Ascending aorta (tissue), 2 donors: ENCODE measurements around the gene ZNF174. TPM values are rescaled to one million over a fixed set of nuclear protein-coding genes. Genes with fewer than 3 reads are reported as not detected.

Experiments used
- DNase-seq, 2 donors: peaks; one replicate each; pipeline ENCODE4 v3.0.0-alpha.2; 2019; ENCODE audit warnings: low spot score in 2 of 2
- H3K27ac ChIP-seq, 2 donors: fragments of 200-600 bp; sonication (generic); one replicate each; pipeline ENCODE4 v1.5.1; 2016 to 2017; ENCODE audit warnings: mild to moderate bottlenecking in 1 of 2
- H3K27me3 ChIP-seq: fragments of 200-600 bp; sonication (generic); one replicate; pipeline ENCODE4 v1.5.1; 2017
- H3K36me3 ChIP-seq, 2 donors: fragments of 200-600 bp; sonication (generic); one replicate each; pipeline ENCODE4 v1.5.1; 2016
- H3K4me1 ChIP-seq, 2 donors: fragments of 200-600 bp; sonication (generic); one replicate each; pipeline ENCODE4 v1.5.1; 2016 to 2017; ENCODE audit warnings: mild to moderate bottlenecking in 1 of 2
- H3K4me3 ChIP-seq, 2 donors: fragments of 200-600 bp; sonication (generic); one replicate each; pipeline ENCODE4 v1.5.1; 2016 to 2017; ENCODE audit warnings: mild to moderate bottlenecking in 1 of 2
- H3K9me3 ChIP-seq, 2 donors: fragments of 200-600 bp; sonication (generic); one replicate each; pipeline ENCODE4 v1.5.1; 2016
- CTCF ChIP-seq, 3 experiments: fragments of 200-600 bp in 2 of 3; fragments of 450-650 bp in 1 of 3; sonication (generic) in 2 of 3; IDR thresholded peaks; one replicate each; pipeline ENCODE4 v1.5.1; 2016 to 2019; ENCODE audit warnings: antibody characterized with exemption in 3 of 3, mild to moderate bottlenecking in 1 of 3, moderate library complexity in 1 of 3
- intact Hi-C: fragments of 100-400 bp; cut with DNase I; formaldehyde crosslinking; loops from one replicate; pipeline ENCODE4 v1.15.1; 2023
- total RNA-seq: library from RNA; depleted of rRNA; stranded (reverse); fragments of >200 nt; gene quantifications from one replicate; pipeline ENCODE4 v1.1.0, GENCODE V29; 2016

ZNF174 gene
- total RNA-seq, 1 donor from 2014 or later: 16.0 TPM

DNA sequence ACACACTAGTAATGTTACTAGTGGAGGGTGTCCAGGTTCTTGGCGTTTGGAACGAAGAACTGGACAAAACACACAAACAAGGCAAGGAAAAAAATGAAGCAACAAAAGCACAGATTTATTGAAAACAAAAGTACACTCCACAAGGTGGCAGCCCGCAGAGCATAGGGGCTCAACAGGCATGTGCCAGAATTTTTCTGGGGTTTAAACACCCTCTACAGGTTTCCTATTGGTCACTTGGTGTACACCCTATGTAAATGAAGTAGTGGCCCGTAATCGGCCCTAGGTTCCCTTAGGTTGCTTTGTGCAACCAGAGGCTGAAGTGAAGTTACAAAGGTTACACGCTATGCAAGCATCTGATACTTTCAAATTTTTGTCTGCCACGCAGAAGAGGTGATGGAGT, 37.2 kb upstream of the ZNF174 start:
- DNase-seq: no peak
- no peak for TF ChIP-seq CTCF (IDR thresholded peaks at IDR 0.05)

GRCh38 chr16:3364774-3365427, 36.1 kb upstream of the ZNF174 start:
- H3K9me3 ChIP-seq: peaks cover 2 to 32% of the 10 kb centered on the region in 2 donors
- no peaks in the 10 kb centered on the region for H3K36me3 ChIP-seq
- intact Hi-C loops: no loop called here
- H3K4me1 ChIP-seq: no peaks in the 10 kb centered on the region
- no peaks in the 10 kb centered on the region for H3K27me3 ChIP-seq
- no peak for TF ChIP-seq CTCF (IDR thresholded peaks at IDR 0.05)
- peak overlapping the region; percentile 57 to 61 for H3K4me3 ChIP-seq
- peak; percentile 39 to 81 for DNase-seq
- H3K27ac ChIP-seq: peak overlapping the region; percentile 55 to 76

More for the DNA sequence above, 37.2 kb upstream of the ZNF174 start:
- H3K36me3 ChIP-seq: no peaks in the 10 kb centered on the region
- no peak overlapping the region for H3K4me3 ChIP-seq
- no peak overlapping the region for H3K27ac ChIP-seq
- H3K9me3 ChIP-seq: peaks cover 2 to 32% of the 10 kb centered on the region in 2 donors
- H3K27me3 ChIP-seq: no peaks in the 10 kb centered on the region
- no peaks in the 10 kb centered on the region for H3K4me1 ChIP-seq
- intact Hi-C loops: no loop called here

- no peak overlapping the region for H3K27ac ChIP-seq
- TF ChIP-seq CTCF (IDR thresholded peaks at IDR 0.05): no peak
- no peak for DNase-seq
- intact Hi-C loops: no loop called here
- no peak overlapping the region for H3K4me3 ChIP-seq
- no peaks in the 10 kb centered on the region for H3K4me1 ChIP-seq
- no peaks in the 10 kb centered on the region for H3K36me3 ChIP-seq
- no peaks in the 10 kb centered on the region for H3K27me3 ChIP-seq
- H3K9me3 ChIP-seq: peaks cover 18 to 33% of the 10 kb centered on the region in 2 donors
Observed at GRCh38 chr16:3369073-3369472, 31.9 kb upstream of the ZNF174 start.

DNA sequence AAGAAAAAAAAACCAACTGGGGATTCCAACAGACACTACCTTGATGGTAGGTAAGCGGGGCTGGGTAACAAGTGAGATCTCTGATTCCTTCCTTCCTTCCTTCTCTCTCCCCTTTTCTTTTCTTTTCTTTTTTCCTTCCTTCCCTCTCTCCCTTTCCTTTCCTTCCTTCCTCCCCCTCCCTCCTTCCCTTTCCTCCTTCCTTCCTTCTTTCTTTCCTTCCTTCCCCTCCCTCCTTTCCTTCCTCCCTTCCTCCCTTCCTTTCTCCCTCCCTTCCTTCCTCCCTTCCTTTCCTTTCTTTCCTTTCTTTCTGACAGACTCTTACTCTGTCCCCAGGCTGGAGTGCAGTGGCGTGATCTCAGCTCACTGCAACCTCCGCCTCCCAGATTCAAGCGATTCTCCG, 25.3 kb upstream of the ZNF174 start:
- H3K27me3 ChIP-seq: no peaks in the 10 kb centered on the region
- H3K36me3 ChIP-seq: peaks cover 0 to 5% of the 10 kb centered on the region in 2 donors
- H3K9me3 ChIP-seq: peaks cover 61 to 69% of the 10 kb centered on the region in 2 donors
- no peak for TF ChIP-seq CTCF (IDR thresholded peaks at IDR 0.05)
- no peak for DNase-seq
- H3K27ac ChIP-seq: no peak overlapping the region
- intact Hi-C loops: loop anchor here (5.0 kb wide), 1 partner anchor 37 kb away; no protein-coding TSS in a partner anchor
- H3K4me3 ChIP-seq: no peak overlapping the region
- no peaks in the 10 kb centered on the region for H3K4me1 ChIP-seq

DNA sequence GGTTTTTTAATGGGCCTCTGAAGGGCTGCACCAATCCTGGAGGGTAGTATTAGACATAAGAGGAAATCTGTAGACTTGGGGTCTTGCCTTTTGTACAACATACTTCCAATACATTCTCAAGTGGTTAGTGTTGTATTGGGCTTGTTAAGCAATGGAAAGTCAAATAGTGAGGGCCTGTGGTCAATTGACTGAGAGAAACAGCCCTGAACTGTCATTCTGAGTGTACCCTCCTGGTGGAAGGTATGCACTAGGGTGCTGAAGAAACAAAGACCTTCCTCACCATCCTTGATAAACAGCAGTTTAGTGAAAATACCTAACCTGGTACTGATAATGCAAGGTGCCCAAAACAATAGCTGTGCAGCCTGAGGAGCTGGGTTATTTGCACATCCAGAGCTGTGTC, 23.1 kb upstream of the ZNF174 start:
- no peak for DNase-seq
- Histone ChIP-seq H3K27me3 (no peaks in the 10 kb centered on the region), H3K36me3 (peaks cover 14 to 26% of the 10 kb centered on the region in 2 donors), H3K4me1 (no peaks in the 10 kb centered on the region), H3K27ac (no peak overlapping the region), H3K9me3 (peaks cover 78 to 92% of the 10 kb centered on the region in 2 donors), H3K4me3 (no peak overlapping the region)
- no peak for TF ChIP-seq CTCF (IDR thresholded peaks at IDR 0.05)
- intact Hi-C loops: loop anchor here (5.0 kb wide), 1 partner anchor 34 kb away; no protein-coding TSS in a partner anchor
